ENCODE results near the gene SIK1.
"Not testable (repeated sequence)": the region's sequence is repeated elsewhere in the genome, so short reads cannot be mapped to it uniquely, and the experiment has no call there.

SIK1 gene

GRCh38 chr21:43450287-43450686 lies 23.4 kb upstream of the SIK1 start:
- not testable (repeated sequence) for H3K4me3 Mint-ChIP-seq; H3K4me1 Mint-ChIP-seq (ENCODE audit: low read depth in 2 of 2); H3K36me3 Mint-ChIP-seq (ENCODE audit: insufficient read depth); ATAC-seq (replicated peaks); H3K9me3 Mint-ChIP-seq; H3K27me3 Mint-ChIP-seq; H3K27ac Mint-ChIP-seq; DNase-seq

GRCh38 chr21:43447353-43447977 lies 20.5 kb upstream of the SIK1 start:
- H3K4me1 Mint-ChIP-seq (ENCODE audit: low read depth in 2 of 2); H3K27ac Mint-ChIP-seq; H3K36me3 Mint-ChIP-seq (ENCODE audit: insufficient read depth); H3K27me3 Mint-ChIP-seq; ATAC-seq (replicated peaks); H3K9me3 Mint-ChIP-seq; DNase-seq; H3K4me3 Mint-ChIP-seq: not testable (repeated sequence)

- H3K27ac Mint-ChIP-seq; H3K36me3 Mint-ChIP-seq (ENCODE audit: insufficient read depth); H3K4me3 Mint-ChIP-seq; H3K4me1 Mint-ChIP-seq (ENCODE audit: low read depth in 2 of 2); DNase-seq; ATAC-seq (replicated peaks); H3K9me3 Mint-ChIP-seq; H3K27me3 Mint-ChIP-seq: not testable (repeated sequence)
Measured at GRCh38 chr21:43446277-43446932, 19.5 kb upstream of the SIK1 start.

- not testable (repeated sequence) for H3K27me3 Mint-ChIP-seq; H3K27ac Mint-ChIP-seq; DNase-seq; H3K4me3 Mint-ChIP-seq; H3K9me3 Mint-ChIP-seq; H3K36me3 Mint-ChIP-seq (ENCODE audit: insufficient read depth); H3K4me1 Mint-ChIP-seq (ENCODE audit: low read depth in 2 of 2)
- peak; percentile 71 for ATAC-seq (replicated peaks)
Measured at GRCh38 chr21:43444524-43444923, 17.6 kb upstream of the SIK1 start.

- not testable (repeated sequence) for H3K4me1 Mint-ChIP-seq (ENCODE audit: low read depth in 2 of 2)
Measured at GRCh38 chr21:43442571-43442970, 15.6 kb upstream of the SIK1 start.

GRCh38 chr21:43440835-43441727 lies 14.2 kb upstream of the SIK1 start:
- H3K27me3 Mint-ChIP-seq; H3K9me3 Mint-ChIP-seq; H3K27ac Mint-ChIP-seq; DNase-seq; ATAC-seq (replicated peaks); H3K4me3 Mint-ChIP-seq; H3K4me1 Mint-ChIP-seq (ENCODE audit: low read depth in 2 of 2); H3K36me3 Mint-ChIP-seq (ENCODE audit: insufficient read depth): not testable (repeated sequence)

More at GRCh38 chr21:43442571-43442970, 15.6 kb upstream of the SIK1 start:
- H3K9me3 Mint-ChIP-seq; H3K4me3 Mint-ChIP-seq; H3K27me3 Mint-ChIP-seq; ATAC-seq (replicated peaks); H3K27ac Mint-ChIP-seq; H3K36me3 Mint-ChIP-seq (ENCODE audit: insufficient read depth); DNase-seq: not testable (repeated sequence)

- not testable (repeated sequence) for H3K36me3 Mint-ChIP-seq (ENCODE audit: insufficient read depth); H3K4me3 Mint-ChIP-seq; H3K9me3 Mint-ChIP-seq; H3K27me3 Mint-ChIP-seq; H3K27ac Mint-ChIP-seq; ATAC-seq (replicated peaks); H3K4me1 Mint-ChIP-seq (ENCODE audit: low read depth in 2 of 2); DNase-seq
Measured at GRCh38 chr21:43439316-43440075, 12.6 kb upstream of the SIK1 start.

GRCh38 chr21:43436272-43436671 lies 9.3 kb upstream of the SIK1 start:
- not testable (repeated sequence) for H3K36me3 Mint-ChIP-seq (ENCODE audit: insufficient read depth); H3K27ac Mint-ChIP-seq; H3K4me1 Mint-ChIP-seq (ENCODE audit: low read depth in 2 of 2); DNase-seq; ATAC-seq (replicated peaks); H3K27me3 Mint-ChIP-seq; H3K9me3 Mint-ChIP-seq; H3K4me3 Mint-ChIP-seq

GRCh38 chr21:43433340-43434136 lies 6.6 kb upstream of the SIK1 start:
- not testable (repeated sequence) for H3K9me3 Mint-ChIP-seq; DNase-seq; H3K4me3 Mint-ChIP-seq; H3K27ac Mint-ChIP-seq; H3K4me1 Mint-ChIP-seq (ENCODE audit: low read depth in 2 of 2); H3K27me3 Mint-ChIP-seq; H3K36me3 Mint-ChIP-seq (ENCODE audit: insufficient read depth)
- peak; percentile 53 for ATAC-seq (replicated peaks)

- not testable (repeated sequence) for H3K36me3 Mint-ChIP-seq (ENCODE audit: insufficient read depth); DNase-seq; H3K27me3 Mint-ChIP-seq; H3K4me3 Mint-ChIP-seq; H3K4me1 Mint-ChIP-seq (ENCODE audit: low read depth in 2 of 2); H3K27ac Mint-ChIP-seq; H3K9me3 Mint-ChIP-seq; ATAC-seq (replicated peaks)
Measured at GRCh38 chr21:43430830-43431416, 4.0 kb upstream of the SIK1 start.

- not testable (repeated sequence) for DNase-seq; ATAC-seq (replicated peaks)
Measured at GRCh38 chr21:43428964-43429363, 2.0 kb upstream of the SIK1 start.

GRCh38 chr21:43427242-43427559 lies 270 bp upstream of the SIK1 start:
- DNase-seq; H3K27me3 Mint-ChIP-seq; H3K27ac Mint-ChIP-seq; H3K4me1 Mint-ChIP-seq (ENCODE audit: low read depth in 2 of 2); H3K4me3 Mint-ChIP-seq; H3K9me3 Mint-ChIP-seq; H3K36me3 Mint-ChIP-seq (ENCODE audit: insufficient read depth): not testable (repeated sequence)
- ATAC-seq (replicated peaks), result peak; percentile 86

More at GRCh38 chr21:43428964-43429363, 2.0 kb upstream of the SIK1 start:
- H3K36me3 Mint-ChIP-seq (ENCODE audit: insufficient read depth); H3K27me3 Mint-ChIP-seq; H3K4me3 Mint-ChIP-seq; H3K27ac Mint-ChIP-seq; H3K9me3 Mint-ChIP-seq; H3K4me1 Mint-ChIP-seq (ENCODE audit: low read depth in 2 of 2): not testable (repeated sequence)
